Lung (tissue), 5 donors: ENCODE data around the gene LRFN5. TPM values are rescaled to one million over a fixed set of nuclear protein-coding genes. Genes with fewer than 3 reads are reported as not detected.

Source experiments
- polyA plus RNA-seq, 2 donors: library from polyadenylated mRNA; stranded (reverse); fragments of 200-250 nt; gene quantifications; one replicate each; pipeline ENCODE4 v1.2.1, GENCODE V29; 2013
- small RNA-seq: library from RNA; depleted of rRNA; stranded (forward); fragments of <200 nt; gene quantifications from one replicate; pipeline ENCODE3, GENCODE V24; 2014; ENCODE audit warnings: low replicate concordance
- total RNA-seq, 2 donors: library from RNA; depleted of rRNA in 1 of 2; stranded (reverse); fragments of >200 nt in 1 of 2; gene quantifications; one replicate each; pipeline ENCODE4 v1.2.1, GENCODE V29; 2014 to 2021
- donor health status: Bipolar disorder and iron deficiency.
- donor health status: healthy.
- donor health status: DM: yes; HTN: yes; CAD: no.

Gene LRFN5
- total and polyA plus RNA-seq, 4 donors, result 0.40 to 12.6 (median 1.2) TPM

Small RNA genes within 50 kb of the gene (small RNA-seq; reads per million reads assigned to genes)
- not detected for gene RF00322
